Suprapubic skin (tissue), 4 donors: Measurements from ENCODE around the gene PRR36. TPM values are rescaled to one million over a fixed set of nuclear protein-coding genes. Genes with fewer than 3 reads are reported as not detected.

Experiments used
- DNase-seq, 2 donors: peaks; one replicate each; pipeline ENCODE4 v3.0.0-alpha.2; 2019; ENCODE audit warnings: low spot score in 2 of 2
- H3K27ac ChIP-seq: fragments of 200-600 bp; sonication (generic); one replicate; pipeline ENCODE4 v1.5.1; 2019
- H3K27me3 ChIP-seq: fragments of 200-600 bp; sonication (generic); one replicate; pipeline ENCODE4 v1.5.1; 2019
- H3K36me3 ChIP-seq: fragments of 200-600 bp; sonication (generic); one replicate; pipeline ENCODE4 v1.5.1; 2019
- H3K4me1 ChIP-seq: fragments of 200-600 bp; sonication (generic); one replicate; pipeline ENCODE4 v1.5.1; 2019
- H3K4me3 ChIP-seq: fragments of 200-600 bp; sonication (generic); one replicate; pipeline ENCODE4 v1.5.1; 2019; ENCODE audit warnings: mild to moderate bottlenecking
- H3K9me3 ChIP-seq: fragments of 200-600 bp; sonication (generic); one replicate; pipeline ENCODE4 v1.5.1; 2019
- CTCF ChIP-seq, 2 donors: fragments of 200-600 bp in 1 of 2; fragments of 450-650 bp in 1 of 2; sonication (generic) in 1 of 2; IDR thresholded peaks; one replicate each; pipeline ENCODE4 v1.5.1; 2016 to 2019; ENCODE audit warnings: antibody characterized with exemption in 2 of 2, mild to moderate bottlenecking in 1 of 2, moderate library complexity in 1 of 2
- EP300 ChIP-seq: sonication (generic); formaldehyde crosslinking; IDR thresholded peaks from one replicate; pipeline ENCODE4 v1.6.1; 2017; ENCODE audit warnings: antibody characterized with exemption
- POLR2A ChIP-seq, 2 donors: fragments of 450-650 bp; IDR thresholded peaks; one replicate each; pipeline ENCODE4 v1.6.1; 2017; ENCODE audit warnings: antibody characterized with exemption in 2 of 2, mild to moderate bottlenecking in 2 of 2, moderate library complexity in 2 of 2
- POLR2AphosphoS5 ChIP-seq, 3 donors: sonication (generic); formaldehyde crosslinking; IDR thresholded peaks; one replicate each; pipeline ENCODE4 v1.6.1; 2017; ENCODE audit warnings: antibody characterized with exemption in 3 of 3
- WGBS: methylation state at CpG from one replicate; pipeline ENCODE4 v1.1.5; 2018; 5-methylcytosine and 5-hydroxymethylcytosine counted together
- total RNA-seq, 4 donors: library from RNA; depleted of rRNA; stranded (reverse); fragments of >200 nt; gene quantifications; one replicate each; pipeline ENCODE4 v1.1.0, GENCODE V29; 2016

The PRR36 gene
- total RNA-seq, 4 donors from 2014 or later = 0.26 to 1.1 (median 0.74) TPM

DNA sequence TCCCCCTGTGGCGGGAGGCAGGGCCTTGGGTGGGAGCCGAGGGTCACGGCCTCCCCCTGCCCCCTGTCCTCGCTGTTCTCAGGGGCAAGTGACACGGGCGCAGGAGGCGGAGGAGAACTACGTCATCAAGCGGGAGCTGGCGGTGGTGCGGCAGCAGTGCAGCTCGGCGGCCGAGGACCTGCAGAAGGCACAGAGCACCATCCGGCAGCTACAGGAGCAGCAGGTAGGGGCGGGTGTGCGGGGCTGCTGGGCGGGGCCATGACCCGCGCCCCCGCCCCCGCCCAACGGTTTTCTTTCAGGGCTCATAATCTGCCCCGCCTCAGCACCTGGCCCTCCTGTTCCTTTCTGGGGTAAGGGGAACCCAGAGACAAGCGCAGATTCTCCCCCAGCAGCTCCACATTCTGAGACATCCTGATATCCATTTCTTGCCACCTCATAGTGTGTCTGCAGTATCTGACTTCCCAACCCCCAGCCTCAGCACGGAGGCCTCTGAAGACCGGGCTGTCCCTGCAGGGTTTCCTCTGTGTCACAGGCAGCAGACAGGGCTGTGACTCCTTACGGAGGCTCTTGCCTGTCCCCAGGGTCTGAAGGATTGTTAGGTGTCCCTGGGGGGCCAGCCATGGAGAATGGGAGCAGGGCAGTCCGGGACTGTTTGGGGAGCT is 15.9 kb downstream of the PRR36 start:
- DNase-seq = no peak
- Histone ChIP-seq H3K27me3 (no peaks in the 10 kb centered on the region), H3K27ac (no peak overlapping the region), H3K9me3 (no peaks in the 10 kb centered on the region), H3K4me3 (no peak overlapping the region), H3K36me3 (peaks cover 6% of the 10 kb centered on the region), H3K4me1 (peaks cover 17% of the 10 kb centered on the region)
- TF ChIP-seq POLR2A (IDR thresholded peaks at IDR 0.05) (no peak), POLR2AphosphoS5 (IDR thresholded peaks at IDR 0.05) (no peak), EP300 (no peak), CTCF (IDR thresholded peaks at IDR 0.05) (no peak)
- WGBS = 71% methylated on average over 10 of the region's 29 CpGs

DNA sequence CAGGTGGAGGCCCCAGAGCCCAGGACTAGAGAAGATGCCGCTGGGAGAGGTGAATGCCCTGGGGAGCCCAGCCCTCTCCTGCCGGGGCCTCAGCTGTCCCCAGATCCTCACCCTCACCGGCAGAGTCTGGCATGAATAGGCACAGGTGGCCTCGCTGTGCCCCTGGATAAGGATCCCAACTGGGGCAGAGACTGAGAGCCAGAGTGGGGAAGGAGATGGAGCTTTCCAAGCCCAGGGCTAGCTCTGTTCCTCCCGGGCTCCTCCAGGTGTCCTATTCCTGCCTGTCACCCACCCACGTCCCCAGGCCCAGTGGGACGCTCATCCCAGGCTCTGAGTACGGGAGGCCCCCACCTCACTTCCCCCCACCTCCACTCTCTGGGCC is 16.5 kb downstream of the PRR36 start:
- H3K27ac ChIP-seq = no peak overlapping the region
- WGBS = 70% methylated on average over 3 of the region's 8 CpGs
- no peak overlapping the region for H3K4me3 ChIP-seq
- peaks cover 22% of the 10 kb centered on the region for H3K4me1 ChIP-seq
- H3K27me3 ChIP-seq = no peaks in the 10 kb centered on the region
- H3K9me3 ChIP-seq = no peaks in the 10 kb centered on the region
- H3K36me3 ChIP-seq = peaks cover 6% of the 10 kb centered on the region
- DNase-seq = no peak
- TF ChIP-seq EP300 (no peak), POLR2AphosphoS5 (IDR thresholded peaks at IDR 0.05) (no peak), POLR2A (IDR thresholded peaks at IDR 0.05) (no peak), CTCF (IDR thresholded peaks at IDR 0.05) (no peak)

GRCh38 chr19:7856679-7857663 is 17.2 kb downstream of the PRR36 start:
- H3K36me3 ChIP-seq = peaks cover 6% of the 10 kb centered on the region
- 89% methylated on average over 38 of the region's 38 CpGs for WGBS
- no peaks in the 10 kb centered on the region for H3K27me3 ChIP-seq
- no peak overlapping the region for H3K27ac ChIP-seq
- peaks cover 16% of the 10 kb centered on the region for H3K4me1 ChIP-seq
- H3K9me3 ChIP-seq = no peaks in the 10 kb centered on the region
- H3K4me3 ChIP-seq = no peak overlapping the region
- DNase-seq = no peak
- TF ChIP-seq POLR2AphosphoS5 (IDR thresholded peaks at IDR 0.05) = no peak

GRCh38 chr19:7856109-7856591 is 18.0 kb downstream of the PRR36 start:
- Histone ChIP-seq H3K27ac (no peak overlapping the region), H3K4me1 (peaks cover 9% of the 10 kb centered on the region), H3K36me3 (peaks cover 6% of the 10 kb centered on the region), H3K9me3 (no peaks in the 10 kb centered on the region), H3K4me3 (no peak overlapping the region), H3K27me3 (no peaks in the 10 kb centered on the region)
- TF ChIP-seq POLR2A (IDR thresholded peaks at IDR 0.05) (no peak), CTCF (IDR thresholded peaks at IDR 0.05) (no peak), EP300 (no peak), POLR2AphosphoS5 (IDR thresholded peaks at IDR 0.05) (no peak)
- DNase-seq = no peak
- WGBS = 90% methylated on average over 14 of the region's 16 CpGs

- Histone ChIP-seq H3K27ac (no peak overlapping the region), H3K36me3 (peaks cover 6% of the 10 kb centered on the region), H3K9me3 (no peaks in the 10 kb centered on the region), H3K4me3 (no peak overlapping the region), H3K4me1 (peaks cover 14% of the 10 kb centered on the region), H3K27me3 (no peaks in the 10 kb centered on the region)
- WGBS = 90% methylated on average over 26 of the region's 26 CpGs
- no peak for TF ChIP-seq POLR2A (IDR thresholded peaks at IDR 0.05)
- TF ChIP-seq EP300 = no peak
- no peak for TF ChIP-seq POLR2AphosphoS5 (IDR thresholded peaks at IDR 0.05)
- TF ChIP-seq CTCF (IDR thresholded peaks at IDR 0.05) = no peak
- no peak for DNase-seq
Observed at GRCh38 chr19:7855426-7856108, 18.6 kb downstream of the PRR36 start.
